Uterus (tissue), 2 donors: ENCODE results near the gene ONECUT3.

Experiments used
- POLR2A ChIP-seq, 2 donors: fragments of 450-650 bp; IDR thresholded peaks; one replicate each; pipeline ENCODE4 v1.6.1; 2016; ENCODE audit warnings: antibody characterized with exemption in 2 of 2, mild to moderate bottlenecking in 1 of 2, moderate library complexity in 1 of 2
- TF ChIP-seq, protein P1 (sequence below), 4 experiments: fragments of 200-600 bp in 2 of 4; fragments of 450-650 bp in 2 of 4; sonication (generic) in 2 of 4; IDR thresholded peaks; one replicate each; pipeline ENCODE4 v1.5.1; 2016 to 2019; ENCODE audit warnings: antibody characterized with exemption in 4 of 4, mild to moderate bottlenecking in 2 of 4, moderate library complexity in 1 of 4

DNA sequence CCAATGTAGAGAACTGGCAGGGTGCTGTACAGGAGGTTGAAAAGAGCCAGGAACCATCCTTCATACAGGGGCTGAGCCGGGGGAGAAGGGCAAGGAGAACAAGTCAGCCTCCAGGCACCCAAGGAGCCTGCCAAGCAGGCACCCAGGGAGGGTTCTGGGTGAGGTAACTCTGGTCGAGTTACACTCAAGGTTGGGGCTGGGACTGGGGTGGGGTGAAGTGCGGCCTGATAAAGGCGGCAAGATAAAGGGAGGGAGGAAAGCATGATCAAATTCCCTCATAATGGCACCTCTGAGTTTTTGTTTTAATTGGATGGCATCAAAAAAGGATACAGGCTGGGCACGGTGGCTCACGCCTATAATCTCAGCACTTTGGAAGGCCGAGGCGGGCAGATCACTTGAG is 33.8 kb downstream of the ONECUT3 start:
- TF ChIP-seq, protein P1, sequence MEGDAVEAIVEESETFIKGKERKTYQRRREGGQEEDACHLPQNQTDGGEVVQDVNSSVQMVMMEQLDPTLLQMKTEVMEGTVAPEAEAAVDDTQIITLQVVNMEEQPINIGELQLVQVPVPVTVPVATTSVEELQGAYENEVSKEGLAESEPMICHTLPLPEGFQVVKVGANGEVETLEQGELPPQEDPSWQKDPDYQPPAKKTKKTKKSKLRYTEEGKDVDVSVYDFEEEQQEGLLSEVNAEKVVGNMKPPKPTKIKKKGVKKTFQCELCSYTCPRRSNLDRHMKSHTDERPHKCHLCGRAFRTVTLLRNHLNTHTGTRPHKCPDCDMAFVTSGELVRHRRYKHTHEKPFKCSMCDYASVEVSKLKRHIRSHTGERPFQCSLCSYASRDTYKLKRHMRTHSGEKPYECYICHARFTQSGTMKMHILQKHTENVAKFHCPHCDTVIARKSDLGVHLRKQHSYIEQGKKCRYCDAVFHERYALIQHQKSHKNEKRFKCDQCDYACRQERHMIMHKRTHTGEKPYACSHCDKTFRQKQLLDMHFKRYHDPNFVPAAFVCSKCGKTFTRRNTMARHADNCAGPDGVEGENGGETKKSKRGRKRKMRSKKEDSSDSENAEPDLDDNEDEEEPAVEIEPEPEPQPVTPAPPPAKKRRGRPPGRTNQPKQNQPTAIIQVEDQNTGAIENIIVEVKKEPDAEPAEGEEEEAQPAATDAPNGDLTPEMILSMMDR (IDR thresholded peaks at IDR 0.05) = no peak
- TF ChIP-seq POLR2A (IDR thresholded peaks at IDR 0.05) = no peak
